Mammary microvascular endothelial cell (primary cell): ENCODE measurements around the gene NOTCH4. TPM values are rescaled to one million over a fixed set of nuclear protein-coding genes. Genes with fewer than 3 reads are reported as not detected.

Experiments
- total RNA-seq: library from RNA; depleted of rRNA; stranded (reverse); fragments of >200 nt; gene quantifications from 2 replicates; pipeline ENCODE4 v1.2.3, GENCODE V29; 2015

Gene NOTCH4
- total RNA-seq: 89.3 and 98.6 TPM in 2 replicates

GRCh38 chr6:32223258-32224235 lies at the start of gene NOTCH4:
NOTCH4 (minus strand) TSS chr6:32224067; CDS start chr6:32223928, 139 bp downstream.

DNA sequence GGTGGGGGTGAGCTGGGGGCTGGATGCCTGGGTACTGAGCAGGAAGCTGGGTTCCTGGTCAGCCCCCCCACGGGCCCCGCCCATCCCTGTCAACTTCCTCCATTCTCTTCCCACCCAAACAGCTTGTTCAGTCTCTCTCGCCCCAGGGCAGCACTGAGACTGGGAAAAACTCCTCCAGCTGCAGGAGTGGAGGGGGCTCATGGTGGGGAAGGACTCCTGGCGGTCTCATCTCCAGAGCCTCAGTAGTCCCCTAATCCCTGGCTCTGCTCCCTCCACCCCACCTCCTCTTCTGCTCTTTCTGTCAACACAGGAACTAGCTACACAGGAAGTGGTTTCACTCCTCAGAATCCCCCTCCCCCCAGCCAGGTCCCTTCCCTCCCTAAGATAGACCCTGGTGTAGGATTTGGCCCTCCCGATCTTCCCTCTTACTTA lies 31.2 kb downstream of the NOTCH4 start, which contains the start of gene GPSM3:
Gene GPSM3, minus strand, starts transcription at position 36 of the 432 bp plus-strand sequence. CDS start 130 bp downstream, outside the sequence.

GRCh38 chr6:32190054-32190851 lies 33.6 kb downstream of the NOTCH4 start, which contains the start of gene PBX2:
PBX2 (minus strand) TSS chr6:32190202; CDS start chr6:32189915, 287 bp downstream.

GRCh38 chr6:32184084-32184640 lies 39.7 kb downstream of the NOTCH4 start, which contains the start of gene AGER:
AGER (minus strand) TSS chr6:32184253; CDS start chr6:32184222, 31 bp downstream.

DNA sequence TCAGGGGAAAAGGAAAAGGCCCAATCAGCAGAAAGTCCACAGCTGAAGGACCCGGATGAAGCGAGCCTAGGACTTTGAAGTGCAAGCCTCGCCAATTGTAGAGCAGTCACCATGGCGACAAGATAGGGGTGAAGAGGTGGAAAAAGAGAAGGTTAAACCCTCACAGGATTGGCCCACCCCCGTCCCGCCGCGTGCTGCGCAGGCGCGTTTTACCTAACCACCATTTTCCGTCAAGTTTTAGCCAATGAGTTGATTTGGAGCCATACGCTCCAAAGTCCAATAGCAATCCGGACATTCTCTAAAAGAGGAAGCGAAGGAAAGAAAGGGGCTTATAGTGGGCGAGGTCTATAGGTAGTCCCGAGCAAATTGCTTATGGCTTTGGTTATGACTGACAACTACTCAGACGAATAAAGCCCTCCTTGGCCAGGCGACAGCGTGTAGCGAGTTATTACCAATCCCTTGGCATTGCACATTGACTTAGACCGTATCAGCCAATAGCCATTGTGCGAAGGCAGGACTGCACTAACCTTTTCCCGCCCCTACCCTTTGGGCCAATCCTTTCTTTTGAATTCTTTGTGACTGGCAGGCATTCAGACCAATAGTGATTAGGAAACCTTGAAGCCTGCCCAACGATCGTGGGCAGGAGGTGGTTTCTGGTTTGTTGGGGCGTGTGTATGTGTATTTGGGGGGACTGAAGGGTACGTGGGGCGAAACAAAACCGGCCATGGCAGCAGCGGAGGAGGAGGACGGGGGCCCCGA lies 45.9 kb downstream of the NOTCH4 start, which contains the start of gene RNF5:
Gene RNF5, plus strand, starts transcription at position 618 of the 759 bp plus-strand sequence. Its CDS starts 107 bp downstream, at position 725.

GRCh38 chr6:32175711-32176475 lies 48.0 kb downstream of the NOTCH4 start, which contains the start of gene AGPAT1:
AGPAT1 (minus strand) TSS chr6:32176084; CDS start chr6:32171496, 4,588 bp downstream.

DNA sequence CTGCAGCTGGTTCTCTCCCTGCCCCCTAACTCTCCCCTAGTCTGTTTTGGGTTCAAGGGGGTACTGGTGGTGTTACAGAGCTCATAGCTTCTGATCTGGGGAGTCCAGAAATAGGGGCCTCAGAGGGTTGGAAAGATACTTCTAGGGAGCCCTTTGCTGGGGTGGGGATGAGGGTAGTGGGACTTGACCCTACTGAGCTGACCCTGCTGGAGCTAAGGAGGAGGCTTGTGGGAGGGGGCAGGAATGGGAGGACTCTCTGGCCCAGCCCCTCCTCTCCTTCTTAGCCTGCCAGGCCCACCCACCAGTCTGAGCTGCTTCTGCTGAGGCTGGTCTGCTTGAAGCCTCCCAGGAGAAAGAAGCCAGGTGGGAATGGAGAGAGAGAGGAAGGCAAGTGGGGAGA lies 59.6 kb downstream of the NOTCH4 start, which contains the start of gene EGFL8:
Gene EGFL8, plus strand, starts transcription at position 301 of the 400 bp plus-strand sequence. CDS start 1,571 bp downstream, outside the sequence.

GRCh38 chr6:32153564-32154513 lies 70.0 kb downstream of the NOTCH4 start, which contains the start of gene PPT2:
PPT2 (plus strand) TSS chr6:32154141; CDS start chr6:32154595, 454 bp downstream.

GRCh38 chr6:32151863-32152768 lies 71.8 kb downstream of the NOTCH4 start, which contains the start of gene PRRT1:
PRRT1 (minus strand) TSS chr6:32151939; CDS start chr6:32151827, 112 bp downstream.

Other genes starting within 250 kb of the NOTCH4 start
- gene C4A, start 242.0 kb downstream of the NOTCH4 start, total RNA-seq: 0.53 and 1.3 TPM in 2 replicates
- gene C4B, start 209.3 kb downstream of the NOTCH4 start, total RNA-seq: 0.33 and 1.6 TPM in 2 replicates
- gene CYP21A2, start 185.7 kb downstream of the NOTCH4 start, total RNA-seq: not detected in 2 replicates
- 2.5 and 3.3 TPM in 2 replicates for gene TNXB, start 114.7 kb downstream of the NOTCH4 start, total RNA-seq
- gene ATF6B, start 95.8 kb downstream of the NOTCH4 start, total RNA-seq: 21.3 and 27.2 TPM in 2 replicates
- 3.3 and 5.1 TPM in 2 replicates for gene FKBPL, start 93.8 kb downstream of the NOTCH4 start, total RNA-seq
- not detected in 2 replicates for gene PRRT1, start 72.1 kb downstream of the NOTCH4 start, total RNA-seq
- 14.4 and 22.5 TPM in 2 replicates for gene PPT2, start 69.9 kb downstream of the NOTCH4 start, total RNA-seq
- gene EGFL8, start 59.5 kb downstream of the NOTCH4 start, total RNA-seq: 1.5 and 2.3 TPM in 2 replicates
- 29.4 and 31.0 TPM in 2 replicates for gene AGPAT1, start 48.0 kb downstream of the NOTCH4 start, total RNA-seq
- 68.7 and 75.7 TPM in 2 replicates for gene RNF5, start 45.7 kb downstream of the NOTCH4 start, total RNA-seq
- 0.59 and 1.3 TPM in 2 replicates for gene AGER, start 39.8 kb downstream of the NOTCH4 start, total RNA-seq
- gene PBX2, start 33.9 kb downstream of the NOTCH4 start, total RNA-seq: 25.1 and 33.4 TPM in 2 replicates
- 17.0 and 20.5 TPM in 2 replicates for gene GPSM3, start 31.4 kb downstream of the NOTCH4 start, total RNA-seq
- not detected in 2 replicates for gene TSBP1, start 147.8 kb upstream of the NOTCH4 start, total RNA-seq
- gene BTNL2, start 183.1 kb upstream of the NOTCH4 start, total RNA-seq: not detected in 2 replicates
- not detected in 2 replicates for gene HLA-DRA, start 215.8 kb upstream of the NOTCH4 start, total RNA-seq